ENCODE measurements around the gene C9orf50.

The C9orf50 gene

GRCh38 chr9:129591916-129592315, 29.0 kb downstream of the C9orf50 start:
- DNase-seq (ENCODE audit: low spot score), result no peak

GRCh38 chr9:129590466-129590865, 30.4 kb downstream of the C9orf50 start:
- DNase-seq (ENCODE audit: low spot score), result no peak

- DNase-seq (ENCODE audit: low spot score), result no peak
These were observed 33.2 kb downstream of the C9orf50 start for GRCh38 chr9:129587487-129588262.

GRCh38 chr9:129586685-129587084, 34.2 kb downstream of the C9orf50 start:
- DNase-seq (ENCODE audit: low spot score), result no peak

- no peak for DNase-seq (ENCODE audit: low spot score)
These were observed 34.7 kb downstream of the C9orf50 start for GRCh38 chr9:129586245-129586644.

- no peak for DNase-seq (ENCODE audit: low spot score)
These were observed 35.5 kb downstream of the C9orf50 start for GRCh38 chr9:129585352-129585751.

- DNase-seq (ENCODE audit: low spot score), result peak; percentile 63
These were observed 36.8 kb downstream of the C9orf50 start for GRCh38 chr9:129584136-129584535.

GRCh38 chr9:129583308-129584038, 37.4 kb downstream of the C9orf50 start:
- no peak for DNase-seq (ENCODE audit: low spot score)

- no peak for DNase-seq (ENCODE audit: low spot score)
These were observed 38.0 kb downstream of the C9orf50 start for GRCh38 chr9:129582855-129583254.

- no peak for DNase-seq (ENCODE audit: low spot score)
These were observed 39.3 kb downstream of the C9orf50 start for GRCh38 chr9:129581505-129582189.

GRCh38 chr9:129580211-129580915, 40.5 kb downstream of the C9orf50 start:
- DNase-seq (ENCODE audit: low spot score), result no peak

GRCh38 chr9:129579294-129579693, 41.6 kb downstream of the C9orf50 start:
- DNase-seq (ENCODE audit: low spot score), result no peak

- DNase-seq (ENCODE audit: low spot score), result peak; percentile 95
These were observed 44.1 kb downstream of the C9orf50 start for GRCh38 chr9:129576546-129577543.

GRCh38 chr9:129575818-129576217, 45.1 kb downstream of the C9orf50 start:
- DNase-seq (ENCODE audit: low spot score), result no peak

- no peak for DNase-seq (ENCODE audit: low spot score)
These were observed 45.9 kb downstream of the C9orf50 start for GRCh38 chr9:129574911-129575585.

GRCh38 chr9:129573977-129574376, 46.9 kb downstream of the C9orf50 start:
- no peak for DNase-seq (ENCODE audit: low spot score)

- DNase-seq (ENCODE audit: low spot score), result no peak
These were observed 48.4 kb downstream of the C9orf50 start for GRCh38 chr9:129572517-129572916.

- no peak for DNase-seq (ENCODE audit: low spot score)
These were observed 48.9 kb downstream of the C9orf50 start for GRCh38 chr9:129572052-129572425.

GRCh38 chr9:129571298-129572051, 49.4 kb downstream of the C9orf50 start:
- DNase-seq (ENCODE audit: low spot score), result no peak
